CD4-positive, alpha-beta T cell (primary cell): ENCODE results near the gene SPATA12. TPM values are rescaled to one million over a fixed set of nuclear protein-coding genes. Genes with fewer than 3 reads are reported as not detected.

Experiments used
- ATAC-seq: fragments of 200-7000 bp; cut with Tn5 transposase; one replicate; pipeline ENCODE4 v1.10.0; 2022; ENCODE audit warnings: mild to moderate bottlenecking; ENCODE audit not compliant: poor library complexity
- CTCF ChIA-PET: fragments of 350-600 bp; sonication (Branson Sonifier 250); formaldehyde crosslinking; loops from one replicate; lab custom pipeline; 2021; ENCODE audit warnings: antibody characterized with exemption, inconsistent platforms; lab: Charles Lee
- POLR2A ChIA-PET: fragments of 350-600 bp; sonication (Branson Sonifier 250); formaldehyde crosslinking; loops from one replicate; lab custom pipeline; 2021; ENCODE audit warnings: antibody characterized with exemption, inconsistent platforms; lab: Charles Lee
- DNase-seq, 14 experiments: peaks; one replicate each; pipeline ENCODE4 v3.0.0-alpha.2; 2013 to 2020; ENCODE audit warnings: mixed read lengths in 2 of 14
- H3K27ac ChIP-seq, 2 donors: one replicate each; pipeline versions ENCODE4 v1.5.1 to v1.7.0; 2013; ENCODE audit warnings: low read length in 2 of 2, low read depth in 1 of 2, mild to moderate bottlenecking in 1 of 2
- H3K27me3 ChIP-seq, 2 experiments: 1 replicate in 1 of 2; 2 replicates in 1 of 2; pipeline versions ENCODE4 v1.6.1 to v1.7.0; 2013; ENCODE audit warnings: low read length in 2 of 2, control low read depth in 1 of 2, mild to moderate bottlenecking in 1 of 2, moderate library complexity in 1 of 2; ENCODE audit not compliant: insufficient read depth in 2 of 2, control insufficient read depth in 1 of 2
- H3K36me3 ChIP-seq: one replicate; pipeline ENCODE4 v1.6.1; 2013; ENCODE audit warnings: low read length, control low read depth; ENCODE audit not compliant: insufficient read depth
- H3K4me1 ChIP-seq: one replicate; pipeline ENCODE4 v1.6.1; 2013; ENCODE audit warnings: low read length, control low read depth; ENCODE audit not compliant: insufficient read depth
- H3K4me3 ChIP-seq: one replicate; pipeline ENCODE4 v1.5.1; 2013; ENCODE audit warnings: mild to moderate bottlenecking, low read length, moderate library complexity
- H3K9me3 ChIP-seq, 2 experiments: 1 replicate in 1 of 2; 2 replicates in 1 of 2; pipeline versions ENCODE4 v1.6.1 to v1.7.0; 2013; ENCODE audit warnings: low read length in 2 of 2, mild to moderate bottlenecking in 2 of 2, control low read depth in 1 of 2, moderate library complexity in 1 of 2; ENCODE audit not compliant: control insufficient read depth in 1 of 2, insufficient read depth in 1 of 2
- H3K27ac Mint-ChIP-seq: one replicate; pipeline ENCODE4 v1.8.0; 2020; ENCODE audit warnings: mixed read lengths
- H3K27me3 Mint-ChIP-seq: one replicate; pipeline ENCODE4 v1.8.0; 2021; ENCODE audit warnings: mixed read lengths
- H3K36me3 Mint-ChIP-seq: one replicate; pipeline ENCODE4 v1.8.0; 2021; ENCODE audit warnings: low read depth, mixed read lengths
- H3K4me1 Mint-ChIP-seq: one replicate; pipeline ENCODE4 v1.8.0; 2021; ENCODE audit warnings: low read depth, mixed read lengths
- H3K4me3 Mint-ChIP-seq: one replicate; pipeline ENCODE4 v1.8.0; 2020; ENCODE audit warnings: mild to moderate bottlenecking, mixed read lengths
- H3K9me3 Mint-ChIP-seq: one replicate; pipeline ENCODE4 v1.8.0; 2020; ENCODE audit warnings: mixed read lengths
- CTCF ChIP-seq: fragments of 200-600 bp; IDR thresholded peaks from one replicate; pipeline ENCODE4 v1.8.0; 2022; ENCODE audit warnings: antibody characterized with exemption, mild to moderate bottlenecking
- intact Hi-C, 2 experiments: fragments of 100-400 bp; cut with DNase I in 1 of 2; cut with micrococcal nuclease in 1 of 2; formaldehyde crosslinking; loops; one replicate each; pipeline versions ENCODE4 v1.15.1 to v1.9.0; 2023 to 2025; cut with DNase I, micrococcal nuclease
- total RNA-seq, 174 experiments: library from RNA in 2 of 174; stranded (reverse) in 2 of 174; gene quantifications; one replicate each; pipeline ENCODE4 v1.2.3 and lab custom pipeline; 2021 to 2026

SPATA12 gene
- total RNA-seq, 2 experiments from 2014 or later = not detected

GRCh38 chr3:57085211-57085610, 24.7 kb downstream of the SPATA12 start:
- Histone ChIP-seq H3K27me3 (peaks cover 2 to 11% of the 10 kb centered on the region in 2 experiments), H3K36me3 (no peaks in the 10 kb centered on the region), H3K4me3 (no peak overlapping the region), H3K4me1 (no peaks in the 10 kb centered on the region), H3K27ac (no peak overlapping the region), H3K9me3 (no peaks in the 10 kb centered on the region)
- H3K36me3 Mint-ChIP-seq = no peaks in the 10 kb centered on the region
- intact Hi-C loops = no loop called here
- ChIA-PET CTCF (no interaction called here), POLR2A (no interaction called here)
- no peaks in the 10 kb centered on the region for H3K4me1 Mint-ChIP-seq
- no peaks in the 10 kb centered on the region for H3K9me3 Mint-ChIP-seq
- no peak overlapping the region for H3K27ac Mint-ChIP-seq
- DNase-seq (no peak), ATAC-seq (no peak)
- TF ChIP-seq CTCF = no peak
- H3K4me3 Mint-ChIP-seq = no peak overlapping the region
- H3K27me3 Mint-ChIP-seq = peaks cover 32% of the 10 kb centered on the region

- H3K27me3 Mint-ChIP-seq = peaks cover 23% of the 10 kb centered on the region
- DNase-seq = no peak
- no peaks in the 10 kb centered on the region for H3K36me3 Mint-ChIP-seq
- H3K4me3 ChIP-seq = no peak overlapping the region
- H3K4me3 Mint-ChIP-seq = no peak overlapping the region
- no peaks in the 10 kb centered on the region for H3K4me1 Mint-ChIP-seq
- H3K9me3 ChIP-seq = no peaks in the 10 kb centered on the region
- H3K9me3 Mint-ChIP-seq = no peaks in the 10 kb centered on the region
- no peaks in the 10 kb centered on the region for H3K36me3 ChIP-seq
- ChIA-PET POLR2A (no interaction called here), CTCF (no interaction called here)
- H3K27ac Mint-ChIP-seq = no peak overlapping the region
- peaks cover 2 to 3% of the 10 kb centered on the region in 2 experiments for H3K27me3 ChIP-seq
- H3K4me1 ChIP-seq = no peaks in the 10 kb centered on the region
- intact Hi-C loops = no loop called here
- H3K27ac ChIP-seq = no peak overlapping the region
- no peak for TF ChIP-seq CTCF
- no peak for ATAC-seq
Measured at GRCh38 chr3:57086201-57086600, 25.7 kb downstream of the SPATA12 start.

- POLR2A ChIA-PET = interaction anchor here (0.6 kb wide), 1 partner anchor 468 kb away, joined by 3 read pairs; the partner anchor contains the start of gene PDE12
- no peak overlapping the region for H3K4me3 Mint-ChIP-seq
- CTCF ChIA-PET = interaction anchor here (0.7 kb wide), 1 partner anchor 15 kb away, joined by 3 read pairs; no protein-coding TSS in a partner anchor
- H3K27me3 Mint-ChIP-seq = peaks cover 16% of the 10 kb centered on the region
- H3K36me3 ChIP-seq = no peaks in the 10 kb centered on the region
- peaks cover 2 to 3% of the 10 kb centered on the region in 2 experiments for H3K27me3 ChIP-seq
- DNase-seq = no peak
- intact Hi-C loops = no loop called here
- no peak for TF ChIP-seq CTCF
- no peaks in the 10 kb centered on the region for H3K4me1 Mint-ChIP-seq
- no peak overlapping the region for H3K27ac Mint-ChIP-seq
- no peak overlapping the region for H3K27ac ChIP-seq
- no peak for ATAC-seq
- H3K9me3 Mint-ChIP-seq = no peaks in the 10 kb centered on the region
- no peaks in the 10 kb centered on the region for H3K36me3 Mint-ChIP-seq
- H3K4me1 ChIP-seq = no peaks in the 10 kb centered on the region
- H3K9me3 ChIP-seq = no peaks in the 10 kb centered on the region
- no peak overlapping the region for H3K4me3 ChIP-seq
Measured at GRCh38 chr3:57087361-57088092, 27.1 kb downstream of the SPATA12 start.
